Stimulated activated CD8-positive, alpha-beta memory T cell treated with anti-CD3 and anti-CD28 coated beads, Interleukin-12 subunit alpha, Interleukin-12 subunit beta, amount 100 ng/mL, for 24 hours (primary cell): ENCODE measurements around the gene ADAMTSL5.
"Not testable (repeated sequence)": the region's sequence is repeated elsewhere in the genome, so short reads cannot be mapped to it uniquely, and the experiment has no call there.

Experiments
- DNase-seq: peaks from one replicate; pipeline ENCODE4 v3.0.0-alpha.2; 2020; ENCODE audit errors: extremely low read depth

Gene ADAMTSL5

DNA sequence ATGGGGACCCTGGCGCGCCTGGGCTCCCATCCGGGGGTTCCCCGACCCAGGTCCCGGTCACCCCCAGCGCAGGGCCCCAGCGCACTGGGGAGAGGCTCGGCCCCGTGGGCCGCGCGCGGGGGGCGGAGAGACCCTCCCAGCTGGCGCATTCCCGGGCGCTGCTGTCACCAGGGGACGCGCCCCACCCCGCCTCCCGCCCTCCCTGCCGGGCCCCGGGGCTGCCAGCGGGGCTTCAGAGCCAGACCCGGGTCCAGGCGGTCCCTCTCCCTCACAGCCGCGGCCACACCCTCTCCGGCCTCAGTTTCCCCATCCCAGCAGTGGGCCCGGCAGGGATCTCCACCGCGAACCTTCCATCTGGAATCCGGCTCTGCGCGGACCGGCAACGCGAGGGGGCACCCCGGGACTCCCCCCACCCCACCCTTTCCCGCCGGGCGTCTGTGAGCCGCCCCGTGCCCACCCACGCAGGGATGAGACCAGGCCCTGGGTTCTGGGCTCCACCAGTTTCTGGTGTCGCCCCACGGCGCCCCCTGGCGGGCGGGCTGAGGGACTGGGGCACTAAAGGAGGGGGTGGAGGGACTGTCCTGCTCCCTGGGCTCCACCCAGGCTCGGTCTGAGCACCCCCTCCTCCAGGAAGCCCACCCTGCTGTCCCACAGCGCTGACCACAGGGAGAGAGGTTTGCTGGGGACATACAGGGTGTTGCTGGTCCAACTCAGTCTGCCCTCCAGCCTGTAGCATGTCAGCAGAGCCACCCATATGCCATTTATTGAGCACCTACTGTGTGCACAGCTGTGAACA, 878 bp upstream of the ADAMTSL5 start:
- peak; percentile 41 for DNase-seq

GRCh38 chr19:1511318-1512317, 1.2 kb downstream of the ADAMTSL5 start:
- DNase-seq: no peak

DNA sequence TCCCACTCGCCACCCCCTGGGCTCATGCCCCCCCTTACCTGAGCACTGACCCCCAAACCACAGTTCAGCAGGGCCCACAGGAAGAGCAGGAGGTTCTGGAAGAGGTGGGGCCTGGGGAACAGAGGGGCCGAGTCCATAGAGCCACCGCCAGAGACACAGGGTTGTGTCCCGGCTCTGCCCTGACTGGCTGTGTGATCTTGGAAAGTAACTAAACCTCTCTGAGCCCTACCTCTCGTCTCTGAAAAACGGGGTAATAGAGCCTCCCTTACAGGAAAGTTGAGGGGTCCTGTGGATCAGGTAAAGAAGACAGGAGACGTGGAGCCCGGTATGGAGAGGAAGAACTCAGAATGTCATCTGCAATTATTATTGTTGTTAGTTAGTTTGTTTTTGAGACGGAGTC, 2.0 kb downstream of the ADAMTSL5 start:
- DNase-seq: no peak

GRCh38 chr19:1510442-1510806, 2.4 kb downstream of the ADAMTSL5 start:
- DNase-seq: no peak

DNA sequence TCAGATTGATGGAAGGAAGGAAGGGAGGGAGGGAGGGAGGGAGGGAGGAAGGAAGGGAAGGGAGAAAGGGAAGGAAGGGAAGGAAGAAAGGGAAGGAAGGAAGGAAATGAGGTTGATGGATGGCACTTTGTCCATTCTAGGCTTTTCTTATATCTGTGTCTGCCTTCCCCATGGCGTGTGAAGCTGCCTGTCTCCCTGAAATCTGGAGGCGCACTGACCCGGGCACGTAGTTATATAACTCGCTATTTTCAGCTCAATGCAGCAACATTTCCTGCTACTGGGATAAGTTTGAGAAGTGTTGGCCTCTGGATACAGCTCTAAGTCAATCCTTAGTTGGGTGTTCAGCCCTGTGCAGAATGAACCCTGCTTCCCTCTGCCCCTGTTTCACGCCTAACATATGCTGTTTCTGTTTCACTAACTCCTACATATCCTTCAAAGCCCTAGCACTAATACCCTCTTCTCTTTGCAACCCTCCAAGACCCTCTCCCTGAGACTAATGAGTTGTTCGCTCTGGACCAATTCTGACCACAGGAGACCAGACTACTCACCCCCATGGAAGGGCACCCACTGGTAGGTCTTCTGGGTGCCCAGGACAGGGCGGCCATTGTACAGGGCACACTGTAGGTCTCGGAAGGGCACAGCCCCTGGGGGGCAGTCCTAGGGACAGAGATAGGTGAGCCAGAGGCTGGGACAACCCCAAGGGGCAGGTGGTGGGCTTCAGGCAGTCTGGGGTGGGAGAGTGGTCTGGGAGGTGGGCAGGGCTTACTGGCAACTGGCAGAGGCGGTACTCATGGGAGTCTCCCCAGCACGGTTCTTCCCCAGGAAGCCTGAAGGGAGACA, 3.0 kb downstream of the ADAMTSL5 start:
- DNase-seq: no peak

- no peak for DNase-seq
These were observed 4.3 kb downstream of the ADAMTSL5 start for GRCh38 chr19:1508507-1508856.

- DNase-seq: peak; percentile 72
These were observed 4.9 kb downstream of the ADAMTSL5 start for GRCh38 chr19:1507763-1508506.

- DNase-seq: no peak
These were observed 5.6 kb downstream of the ADAMTSL5 start for GRCh38 chr19:1507192-1507660.

DNA sequence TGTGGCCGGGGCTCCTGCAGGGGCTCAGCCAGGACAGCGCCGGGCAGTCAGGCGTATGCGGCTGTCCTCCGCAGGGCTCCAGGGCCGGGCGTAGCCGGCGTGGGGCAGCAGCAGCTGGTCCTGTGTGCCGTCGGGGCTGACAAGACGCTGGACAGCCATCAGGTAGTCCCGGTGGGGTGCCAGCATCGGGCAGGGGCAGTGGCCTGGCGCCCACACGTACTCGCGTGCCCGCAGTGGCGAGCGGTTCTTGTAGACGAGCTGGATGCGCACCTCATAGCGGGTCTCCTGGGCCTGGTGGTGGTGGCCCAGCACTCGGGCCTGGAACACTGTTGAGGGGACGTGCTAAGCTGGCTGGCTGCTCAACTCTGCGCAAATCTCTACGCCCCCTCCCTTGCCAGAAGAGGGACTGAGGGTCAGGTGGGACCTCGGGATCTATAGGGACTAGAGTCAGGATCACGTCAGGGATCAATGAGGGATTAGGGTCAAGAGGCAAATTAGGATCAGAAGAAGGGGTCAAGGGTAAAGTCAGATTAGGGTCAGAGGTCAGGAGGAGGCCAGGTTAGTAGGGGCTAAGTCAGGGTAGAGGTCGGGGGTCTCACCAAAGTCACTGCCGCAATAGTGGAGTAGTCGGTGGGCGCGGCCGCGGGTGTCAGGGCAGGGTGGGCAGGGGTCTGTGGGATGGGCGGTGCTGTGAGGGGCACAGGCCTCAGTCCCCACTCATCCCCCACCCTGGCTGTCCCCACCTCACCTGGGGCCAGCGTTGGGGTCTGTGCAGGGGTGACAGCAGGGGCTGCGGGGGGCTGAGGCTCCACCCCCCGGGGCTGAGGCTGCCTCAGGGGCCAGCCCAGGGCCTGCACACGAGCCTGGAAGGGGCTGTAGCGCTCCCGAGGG, 6.6 kb downstream of the ADAMTSL5 start:
- DNase-seq: no peak

DNA sequence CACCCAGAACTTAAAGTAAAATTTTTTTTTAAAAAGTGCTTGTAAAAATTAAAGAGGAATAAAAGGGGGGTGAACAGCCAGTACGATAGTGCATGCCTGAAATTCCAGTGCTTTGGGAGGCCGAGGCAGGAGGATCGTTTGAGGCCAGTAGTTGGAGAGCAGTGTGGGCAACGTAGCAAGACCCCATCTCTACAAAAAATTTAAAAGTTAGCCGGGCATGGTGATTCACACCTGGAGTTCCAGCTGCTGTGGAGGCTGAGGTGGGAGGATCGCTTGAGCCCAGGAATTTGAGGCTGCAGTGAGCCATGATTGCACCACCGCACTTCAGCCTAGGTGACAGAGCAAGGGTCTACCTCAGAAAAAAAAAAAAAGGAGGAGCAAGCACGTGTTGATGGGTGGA, 7.8 kb downstream of the ADAMTSL5 start:
- no peak for DNase-seq

DNA sequence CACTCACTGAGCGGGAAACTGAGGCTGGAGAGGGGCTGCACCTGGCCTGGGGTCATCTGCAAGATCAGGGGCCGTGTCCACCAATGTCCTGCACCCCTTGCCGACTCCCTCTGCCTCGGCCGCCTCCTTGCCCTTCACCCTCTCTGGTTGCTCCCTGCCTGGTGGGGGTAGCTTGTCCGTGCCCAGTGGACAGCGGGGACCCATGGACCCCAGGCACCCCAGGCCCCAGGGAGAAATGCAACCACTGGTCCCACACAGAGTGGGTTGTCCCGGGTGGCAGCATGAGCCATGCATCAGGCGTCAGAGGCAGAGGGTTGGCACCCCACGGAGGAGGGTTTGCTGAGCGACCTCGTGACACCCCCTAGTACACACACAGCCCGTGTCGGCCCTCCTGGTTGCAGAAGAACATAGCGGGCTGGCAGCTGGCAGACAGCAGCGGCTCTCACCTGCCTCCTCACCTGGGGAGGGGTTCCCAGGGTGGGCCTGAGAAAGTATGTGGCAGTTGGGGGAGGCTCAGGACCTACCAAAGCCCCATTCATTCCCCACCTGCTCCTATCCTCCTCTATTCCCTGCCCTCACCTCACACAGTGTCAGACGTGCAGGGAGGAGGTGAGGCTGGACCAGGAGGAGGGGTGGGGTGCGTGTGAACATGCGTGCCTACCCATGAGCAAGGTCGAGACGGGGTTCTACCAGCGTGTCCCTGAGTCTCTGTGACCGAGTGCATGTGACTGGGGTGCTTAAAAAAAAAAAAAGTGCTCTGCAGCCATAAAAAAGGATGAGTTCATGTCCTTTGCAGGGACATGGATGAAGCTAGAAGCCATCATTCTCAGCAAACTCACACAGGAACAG, 8.7 kb downstream of the ADAMTSL5 start:
- no peak for DNase-seq

- DNase-seq: no peak
These were observed 9.5 kb downstream of the ADAMTSL5 start for GRCh38 chr19:1503089-1503924.

- DNase-seq: no peak
These were observed 10.3 kb downstream of the ADAMTSL5 start for GRCh38 chr19:1502433-1503088.

- DNase-seq: no peak
These were observed 11.6 kb downstream of the ADAMTSL5 start for GRCh38 chr19:1501200-1501595.

GRCh38 chr19:1499231-1499630, 13.6 kb downstream of the ADAMTSL5 start:
- DNase-seq: not testable (repeated sequence)

- DNase-seq: no peak
These were observed 15.1 kb downstream of the ADAMTSL5 start for GRCh38 chr19:1497578-1498235.
